Activated CD8-positive, alpha-beta T cell treated with anti-CD3 and anti-CD28 coated beads for 36 hours (primary cell): ENCODE results near the gene UQCRFS1. TPM values are rescaled to one million over a fixed set of nuclear protein-coding genes. Genes with fewer than 3 reads are reported as not detected.

Experiments
- ATAC-seq: fragments of 200-7000 bp; cut with Tn5 transposase; one replicate; pipeline ENCODE4 v1.10.0; 2021; ENCODE audit warnings: mild to moderate bottlenecking, moderate library complexity
- CTCF ChIA-PET: fragments of 350-600 bp; sonication (Branson Sonifier 250); formaldehyde crosslinking; loops from one replicate; lab custom pipeline; 2021; ENCODE audit warnings: antibody characterized with exemption; lab: Charles Lee
- POLR2A ChIA-PET: fragments of 350-600 bp; sonication (Branson Sonifier 250); formaldehyde crosslinking; loops from one replicate; lab custom pipeline; 2021; ENCODE audit warnings: antibody characterized with exemption; lab: Charles Lee
- DNase-seq: peaks from one replicate; pipeline ENCODE4 v3.0.0-alpha.2; 2020
- H3K27ac Mint-ChIP-seq: one replicate; pipeline ENCODE4 v1.8.0; 2021; ENCODE audit warnings: mild to moderate bottlenecking, mixed read lengths
- H3K27me3 Mint-ChIP-seq: one replicate; pipeline ENCODE4 v1.8.0; 2021; ENCODE audit warnings: mixed read lengths
- H3K36me3 Mint-ChIP-seq: one replicate; pipeline ENCODE4 v1.8.0; 2021; ENCODE audit warnings: low read depth, mixed read lengths
- H3K4me1 Mint-ChIP-seq: one replicate; pipeline ENCODE4 v1.8.0; 2021; ENCODE audit warnings: low read depth, mixed read lengths
- H3K4me3 Mint-ChIP-seq: one replicate; pipeline ENCODE4 v1.8.0; 2021; ENCODE audit warnings: mild to moderate bottlenecking, moderate library complexity, mixed read lengths
- H3K9me3 Mint-ChIP-seq: one replicate; pipeline ENCODE4 v1.8.0; 2021; ENCODE audit warnings: mixed read lengths
- intact Hi-C: fragments of 100-400 bp; cut with micrococcal nuclease; formaldehyde crosslinking; loops from one replicate; pipeline ENCODE4 v1.10.0; 2022
- total RNA-seq, 2 experiments: library from RNA; stranded (reverse); gene quantifications; one replicate each; pipeline ENCODE4 v1.2.3, GENCODE V29; 2021
- TF ChIP-seq, protein P1 (sequence below): fragments of 200-600 bp; IDR thresholded peaks from one replicate; pipeline ENCODE4 v1.8.0; 2022; ENCODE audit warnings: antibody characterized with exemption, mild to moderate bottlenecking

Gene UQCRFS1
- total RNA-seq, 2 experiments from 2014 or later, result 48.5 to 51.1 TPM

DNA sequence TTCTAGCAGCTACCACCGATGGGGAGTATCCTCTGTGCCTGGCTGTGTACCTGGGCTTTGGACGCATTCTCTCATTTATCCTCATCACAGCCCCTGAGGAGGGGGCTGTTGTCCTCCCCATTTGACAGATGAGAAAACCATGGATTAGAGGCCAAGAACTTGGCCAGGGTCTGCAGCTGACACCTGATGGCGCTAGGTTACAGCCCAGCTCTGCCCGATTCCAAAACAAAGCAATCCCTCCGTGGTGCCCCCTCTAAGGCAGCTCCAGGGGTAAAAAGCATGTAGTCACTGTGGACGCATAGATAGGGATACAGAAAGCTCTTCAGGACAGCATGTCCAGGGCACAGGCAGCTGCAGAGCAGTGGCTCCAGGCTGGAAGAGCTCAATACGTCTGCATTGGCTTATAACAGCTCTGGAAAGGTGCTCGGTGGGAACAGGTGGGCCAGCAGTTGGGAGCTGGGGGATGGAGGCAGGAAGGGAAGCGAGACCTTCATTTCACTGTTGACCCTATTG, 35.4 kb upstream of the UQCRFS1 start:
- TF ChIP-seq, protein P1, sequence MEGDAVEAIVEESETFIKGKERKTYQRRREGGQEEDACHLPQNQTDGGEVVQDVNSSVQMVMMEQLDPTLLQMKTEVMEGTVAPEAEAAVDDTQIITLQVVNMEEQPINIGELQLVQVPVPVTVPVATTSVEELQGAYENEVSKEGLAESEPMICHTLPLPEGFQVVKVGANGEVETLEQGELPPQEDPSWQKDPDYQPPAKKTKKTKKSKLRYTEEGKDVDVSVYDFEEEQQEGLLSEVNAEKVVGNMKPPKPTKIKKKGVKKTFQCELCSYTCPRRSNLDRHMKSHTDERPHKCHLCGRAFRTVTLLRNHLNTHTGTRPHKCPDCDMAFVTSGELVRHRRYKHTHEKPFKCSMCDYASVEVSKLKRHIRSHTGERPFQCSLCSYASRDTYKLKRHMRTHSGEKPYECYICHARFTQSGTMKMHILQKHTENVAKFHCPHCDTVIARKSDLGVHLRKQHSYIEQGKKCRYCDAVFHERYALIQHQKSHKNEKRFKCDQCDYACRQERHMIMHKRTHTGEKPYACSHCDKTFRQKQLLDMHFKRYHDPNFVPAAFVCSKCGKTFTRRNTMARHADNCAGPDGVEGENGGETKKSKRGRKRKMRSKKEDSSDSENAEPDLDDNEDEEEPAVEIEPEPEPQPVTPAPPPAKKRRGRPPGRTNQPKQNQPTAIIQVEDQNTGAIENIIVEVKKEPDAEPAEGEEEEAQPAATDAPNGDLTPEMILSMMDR, result no peak
- DNase-seq, result no peak
- Mint-ChIP-seq H3K4me3 (no peak overlapping the region), H3K4me1 (no peaks in the 10 kb centered on the region), H3K27me3 (peaks cover 10% of the 10 kb centered on the region), H3K9me3 (no peaks in the 10 kb centered on the region), H3K36me3 (no peaks in the 10 kb centered on the region), H3K27ac (no peak overlapping the region)
- CTCF ChIA-PET, result interaction anchor here (1.6 kb wide), 1 partner anchor 15 kb away, joined by 7 read pairs; no protein-coding TSS in a partner anchor
- ATAC-seq, result no peak
- POLR2A ChIA-PET, result no interaction called here
- intact Hi-C loops, result no loop called here

DNA sequence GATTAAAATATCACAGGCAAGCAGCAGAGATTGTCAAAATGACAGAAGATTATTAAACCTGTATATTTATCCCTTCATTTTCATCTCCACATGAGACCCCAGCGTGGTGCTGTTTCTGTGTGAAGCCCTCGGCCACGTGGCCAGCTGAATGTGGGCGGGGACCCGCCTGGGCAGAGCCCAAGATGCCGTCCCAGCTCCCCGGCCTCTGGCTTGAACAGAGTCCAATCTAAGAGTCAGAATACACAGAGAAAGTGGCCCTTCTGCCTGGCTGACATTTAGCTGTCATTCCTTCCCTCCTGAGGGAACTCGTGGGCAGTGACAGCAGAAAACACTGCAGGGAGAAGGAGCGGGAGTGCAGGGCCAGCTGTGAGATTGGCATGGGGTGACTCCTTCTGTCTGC, 34.9 kb upstream of the UQCRFS1 start:
- POLR2A ChIA-PET, result no interaction called here
- Mint-ChIP-seq H3K9me3 (no peaks in the 10 kb centered on the region), H3K4me3 (no peak overlapping the region), H3K27ac (no peak overlapping the region), H3K27me3 (peaks cover 14% of the 10 kb centered on the region), H3K36me3 (no peaks in the 10 kb centered on the region), H3K4me1 (no peaks in the 10 kb centered on the region)
- CTCF ChIA-PET, result interaction anchor here (1.1 to 1.6 kb wide), 2 partner anchors 9 to 15 kb away, joined by 3 to 7 read pairs; no protein-coding TSS in a partner anchor
- TF ChIP-seq, protein P1, result no peak
- intact Hi-C loops, result no loop called here
- ATAC-seq (no peak), DNase-seq (no peak)

DNA sequence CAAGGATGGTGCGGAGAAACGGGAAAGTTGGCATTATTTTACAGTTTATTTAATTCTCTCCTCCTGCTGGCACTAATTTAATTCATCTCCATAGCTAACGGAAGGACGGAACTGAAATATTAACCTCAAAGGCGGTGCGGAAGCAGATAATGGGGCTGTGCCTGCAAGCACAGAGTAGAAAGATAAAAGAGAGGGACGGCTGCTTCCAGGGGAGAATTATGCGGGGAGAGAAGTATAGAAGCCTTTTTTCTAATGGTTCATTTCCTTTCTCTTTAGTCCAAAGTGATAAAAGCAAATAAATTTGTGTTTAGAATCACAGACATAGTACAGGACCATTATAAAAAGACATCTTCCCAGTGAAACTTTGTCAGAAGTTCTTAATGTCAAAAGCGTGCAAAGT, 34.5 kb upstream of the UQCRFS1 start:
- ChIA-PET CTCF (interaction anchor here (1.1 to 1.6 kb wide), 3 partner anchors 10 to 16 kb away, joined by 3 to 7 read pairs (median 4); no protein-coding TSS in a partner anchor), POLR2A (no interaction called here)
- no peak for DNase-seq
- H3K27ac Mint-ChIP-seq, result no peak overlapping the region
- no peaks in the 10 kb centered on the region for H3K9me3 Mint-ChIP-seq
- H3K4me3 Mint-ChIP-seq, result no peak overlapping the region
- ATAC-seq, result no peak
- no peaks in the 10 kb centered on the region for H3K4me1 Mint-ChIP-seq
- intact Hi-C loops, result no loop called here
- peaks cover 10% of the 10 kb centered on the region for H3K27me3 Mint-ChIP-seq
- TF ChIP-seq, protein P1, result no peak
- no peaks in the 10 kb centered on the region for H3K36me3 Mint-ChIP-seq

DNA sequence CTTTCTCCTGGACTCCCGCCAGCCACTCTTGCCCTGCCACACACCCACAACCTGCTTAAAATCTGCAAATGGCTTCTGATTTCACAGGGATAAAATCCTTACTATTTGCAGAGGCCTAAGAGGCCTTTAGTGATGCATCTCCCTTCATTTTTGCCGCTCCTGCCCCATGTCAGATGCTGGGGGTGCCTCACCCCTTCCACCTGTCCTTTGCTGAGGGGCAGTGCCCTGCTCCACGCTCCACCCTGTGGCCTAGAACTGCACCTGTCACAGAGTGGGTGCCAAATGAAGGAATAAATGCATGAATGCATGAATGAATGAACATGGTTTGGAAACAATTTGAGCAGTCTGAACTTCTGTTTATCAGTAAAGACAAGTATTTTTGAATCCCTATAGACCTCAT, 34.1 kb upstream of the UQCRFS1 start:
- H3K27me3 Mint-ChIP-seq, result peaks cover 8% of the 10 kb centered on the region
- intact Hi-C loops, result no loop called here
- TF ChIP-seq, protein P1, result no peak
- no peaks in the 10 kb centered on the region for H3K9me3 Mint-ChIP-seq
- no peaks in the 10 kb centered on the region for H3K4me1 Mint-ChIP-seq
- no peak for DNase-seq
- no peak overlapping the region for H3K27ac Mint-ChIP-seq
- no peaks in the 10 kb centered on the region for H3K36me3 Mint-ChIP-seq
- ChIA-PET POLR2A (no interaction called here), CTCF (interaction anchor here (1.1 to 1.5 kb wide), 2 partner anchors 10 to 16 kb away, joined by 3 to 4 read pairs; no protein-coding TSS in a partner anchor)
- H3K4me3 Mint-ChIP-seq, result no peak overlapping the region
- ATAC-seq, result no peak

DNA sequence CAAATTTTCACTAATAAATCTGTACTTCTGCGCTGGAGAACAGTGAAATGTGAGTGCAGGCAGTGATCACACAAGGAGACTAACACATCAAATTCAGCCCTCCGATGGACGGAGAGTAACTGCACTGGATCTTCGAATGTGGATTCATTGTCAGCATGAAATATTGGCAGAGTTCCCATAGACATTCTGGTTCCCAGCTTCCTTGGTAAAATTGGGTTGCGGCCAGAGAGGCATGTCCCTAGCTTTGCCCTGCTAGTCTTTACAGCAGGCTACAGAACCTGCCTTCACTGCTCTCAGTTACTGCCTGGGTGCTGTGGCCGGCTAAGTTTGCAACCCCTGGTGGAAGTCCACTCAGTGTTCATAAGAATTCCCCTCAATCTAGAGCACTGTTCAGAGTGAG, 32.3 kb upstream of the UQCRFS1 start:
- no peak for DNase-seq
- Mint-ChIP-seq H3K36me3 (no peaks in the 10 kb centered on the region), H3K4me1 (no peaks in the 10 kb centered on the region), H3K4me3 (no peak overlapping the region), H3K27ac (no peak overlapping the region), H3K27me3 (peaks cover 10% of the 10 kb centered on the region), H3K9me3 (no peaks in the 10 kb centered on the region)
- intact Hi-C loops, result no loop called here
- ATAC-seq, result no peak
- TF ChIP-seq, protein P1, result no peak
- POLR2A ChIA-PET, result no interaction called here
- CTCF ChIA-PET, result interaction anchor here (8.0 kb wide), 1 partner anchor 17 kb away, joined by 45 read pairs; no protein-coding TSS in a partner anchor
